Stimulated activated CD8-positive, alpha-beta memory T cell treated with anti-CD3 and anti-CD28 coated beads, Interleukin-2, amount 100 ng/mL, for 48 hours (primary cell): ENCODE data around the gene CDHR2.
"Not testable (repeated sequence)": the region's sequence is repeated elsewhere in the genome, so short reads cannot be mapped to it uniquely, and the experiment has no call there.

ENCODE experiments used
- DNase-seq, 2 donors: peaks; one replicate each; pipeline ENCODE4 v3.0.0-alpha.2; 2020; ENCODE audit warnings: low read depth in 2 of 2

The CDHR2 gene

DNA sequence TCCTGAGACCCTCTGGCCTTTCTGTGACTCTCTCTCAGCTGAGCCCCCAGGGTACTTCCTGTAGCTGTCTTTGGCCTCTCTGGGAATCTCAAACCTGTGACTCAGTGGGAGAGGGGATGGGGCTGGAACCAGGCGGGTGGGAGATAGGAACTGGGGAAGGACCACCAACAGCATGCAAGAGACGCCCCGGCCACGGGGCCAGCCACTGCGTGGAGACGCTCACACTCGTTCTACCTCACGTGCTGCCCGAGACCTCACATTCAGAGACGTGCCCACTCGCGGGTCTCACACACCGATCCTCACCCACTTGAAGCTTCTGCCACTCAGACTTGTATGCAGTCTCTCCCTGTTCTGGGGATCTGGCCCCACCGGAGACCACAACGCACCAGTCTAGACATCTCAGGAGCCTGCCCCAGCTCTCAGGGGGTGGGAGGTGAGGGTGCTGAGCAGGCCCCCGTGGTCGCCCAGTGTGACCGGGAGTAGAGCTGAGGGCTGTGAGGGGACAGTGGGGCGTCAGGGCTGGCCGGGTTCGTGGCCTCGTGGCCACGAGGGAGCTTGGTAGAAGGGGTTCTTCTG, 47.0 kb downstream of the CDHR2 start:
- no peak for DNase-seq

DNA sequence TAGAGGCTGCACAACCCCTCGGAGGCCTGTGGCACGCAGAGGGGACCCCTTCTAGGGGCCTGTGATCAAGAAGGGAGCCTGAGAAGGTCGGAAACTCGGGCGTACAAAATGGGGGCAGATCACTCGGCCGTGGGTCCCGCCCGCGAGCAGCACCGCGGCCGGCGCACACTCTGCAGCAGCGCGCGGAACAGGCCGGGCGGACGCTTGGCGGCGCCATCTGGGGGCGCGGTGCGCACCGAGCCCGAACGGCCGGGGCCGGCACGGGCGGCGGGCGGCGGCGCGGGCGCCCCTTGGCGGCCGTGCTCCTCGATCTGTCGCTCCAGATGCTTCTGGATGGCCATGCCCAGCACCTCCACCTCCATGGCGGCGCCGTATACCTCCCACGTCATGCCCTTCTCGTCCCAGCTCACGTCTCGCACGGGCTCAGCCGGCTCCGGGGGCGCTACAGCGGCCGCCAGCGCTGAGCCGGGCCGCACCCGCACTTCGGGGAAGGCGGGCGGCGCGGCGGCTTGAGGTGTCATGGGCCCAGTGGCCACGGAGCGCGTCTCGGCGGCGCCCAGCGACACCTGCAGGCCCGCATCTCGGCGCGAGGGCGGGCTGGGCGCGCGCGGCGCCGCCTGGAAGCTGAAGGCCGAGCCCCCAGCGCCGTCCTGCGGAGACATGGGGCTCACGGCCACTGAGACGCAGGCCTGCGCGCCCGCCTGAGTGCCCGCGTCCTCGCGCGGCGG, 47.7 kb downstream of the CDHR2 start:
- DNase-seq, result peak; percentile 48 to 53

DNA sequence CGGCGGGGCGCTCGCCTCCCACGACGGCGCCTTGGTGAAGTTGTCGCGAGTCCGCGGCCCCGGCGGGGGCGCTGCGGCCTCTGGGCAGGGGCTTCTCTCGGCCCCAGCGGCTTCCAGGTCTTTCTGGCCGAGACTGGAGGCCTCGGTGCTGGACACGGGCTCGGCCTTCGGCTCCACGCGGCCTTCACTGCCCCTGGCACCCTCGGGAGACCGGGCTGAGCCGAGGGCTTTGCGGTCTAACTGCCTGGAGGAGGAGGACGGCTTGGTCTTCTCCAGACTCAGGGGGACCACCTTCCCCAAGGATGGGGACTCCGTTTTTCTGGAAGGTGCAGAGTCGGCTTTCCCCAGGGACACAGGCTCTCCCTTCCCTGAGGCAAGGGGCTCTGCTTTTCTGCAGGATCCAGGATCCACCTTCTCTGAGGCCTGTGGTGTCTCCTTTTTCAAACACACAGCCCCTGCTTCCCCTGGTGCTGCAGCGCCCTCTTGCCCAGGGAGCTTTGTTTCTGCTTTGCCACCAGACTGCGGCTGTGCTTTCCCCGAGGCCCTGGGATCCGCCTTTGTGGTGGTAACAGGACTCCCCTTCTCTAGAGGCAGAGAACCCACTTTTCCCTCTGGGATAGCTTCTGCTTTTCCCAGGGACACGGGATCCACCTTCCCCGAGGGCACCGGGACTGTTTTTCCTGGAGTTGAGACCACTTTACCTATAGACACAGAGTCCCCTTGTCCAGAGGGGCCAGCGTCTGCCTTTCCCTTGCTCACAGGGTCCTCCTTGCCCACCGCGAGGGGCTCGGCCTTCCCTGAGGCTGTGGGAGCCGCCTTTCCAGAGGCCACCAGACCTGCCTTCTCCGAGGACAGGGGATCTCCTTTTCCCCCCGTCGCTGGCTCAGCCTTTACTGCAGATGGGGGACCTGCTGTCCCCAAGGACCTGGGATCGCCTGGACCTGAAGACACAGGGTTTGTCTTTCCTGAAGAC, 48.6 kb downstream of the CDHR2 start:
- DNase-seq, result no peak

DNA sequence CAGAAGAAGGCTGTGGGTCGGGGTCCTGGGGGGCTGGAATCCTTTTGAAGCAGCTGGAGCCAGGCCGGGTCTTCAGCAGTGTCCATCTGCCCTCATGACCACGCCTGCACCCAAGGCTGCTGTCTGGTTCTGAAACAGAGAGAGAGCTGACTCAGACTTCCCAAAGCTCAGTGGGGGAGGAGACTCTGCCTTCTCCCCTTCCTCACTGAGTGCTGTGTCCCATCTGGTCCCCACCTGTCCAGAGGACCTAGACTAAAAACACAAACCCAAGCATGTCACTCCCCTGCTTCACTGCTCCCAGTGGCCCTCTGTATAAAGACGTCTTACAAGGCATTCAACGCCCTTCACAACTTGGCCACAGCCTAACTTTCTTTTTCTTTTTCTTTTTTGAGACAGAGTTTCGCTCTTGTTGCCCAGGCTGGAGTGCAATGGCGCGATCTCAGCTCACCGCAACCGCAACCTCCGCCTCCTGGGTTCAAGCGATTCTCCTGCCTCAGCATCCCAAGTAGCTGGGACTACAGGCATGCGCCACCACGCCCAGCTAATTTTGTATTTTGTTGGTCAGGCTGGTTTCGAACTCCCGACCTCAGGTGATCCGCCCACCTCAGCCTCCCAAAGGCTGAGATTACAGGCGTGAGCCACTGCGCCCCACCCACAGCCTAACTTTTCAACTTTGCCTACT, 50.7 kb downstream of the CDHR2 start:
- not testable (repeated sequence) for DNase-seq

GRCh38 chr5:176601901-176602482, 52.9 kb downstream of the CDHR2 start:
- DNase-seq, result no peak

DNA sequence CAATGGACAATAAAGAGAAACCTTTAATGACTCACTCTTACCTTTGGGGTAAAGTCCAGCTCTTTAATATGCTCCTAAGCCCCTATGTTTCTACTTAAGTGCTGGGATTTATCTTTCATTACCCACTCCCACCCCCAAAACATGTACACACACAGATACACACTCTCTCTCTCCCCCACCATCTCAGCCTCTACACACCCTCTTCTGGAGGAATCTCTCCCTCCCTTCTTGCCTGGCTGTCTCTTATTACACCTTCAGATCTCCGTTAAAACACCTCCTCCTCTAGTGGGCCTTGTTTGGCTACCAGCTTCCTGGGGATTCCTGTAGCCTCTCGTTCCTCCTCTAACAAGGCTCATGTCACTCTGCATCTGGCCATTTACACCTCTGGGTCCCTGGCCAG, 53.9 kb downstream of the CDHR2 start:
- DNase-seq, result no peak

- no peak for DNase-seq
Observed at GRCh38 chr5:176606032-176606431, 56.9 kb downstream of the CDHR2 start.

DNA sequence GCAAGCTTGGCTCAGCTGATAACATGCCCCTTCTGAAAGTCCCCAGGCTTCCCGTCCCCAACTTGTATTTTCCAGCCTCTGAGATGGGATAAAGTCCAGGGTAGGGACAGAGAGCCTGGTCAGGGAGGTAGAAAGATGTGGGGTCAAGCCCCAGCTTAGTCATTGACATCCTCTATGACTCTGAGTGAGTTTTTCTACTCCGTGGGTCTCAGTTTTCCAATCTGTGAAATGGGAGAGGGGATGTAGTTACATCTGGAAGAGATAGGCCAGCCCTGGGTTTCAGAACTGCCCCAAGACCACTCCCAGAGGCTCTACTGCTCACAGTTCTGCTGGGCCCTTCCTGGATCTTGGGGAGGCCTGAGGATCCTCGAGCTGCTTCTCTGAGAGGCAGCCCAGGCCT, 57.7 kb downstream of the CDHR2 start:
- no peak for DNase-seq

DNA sequence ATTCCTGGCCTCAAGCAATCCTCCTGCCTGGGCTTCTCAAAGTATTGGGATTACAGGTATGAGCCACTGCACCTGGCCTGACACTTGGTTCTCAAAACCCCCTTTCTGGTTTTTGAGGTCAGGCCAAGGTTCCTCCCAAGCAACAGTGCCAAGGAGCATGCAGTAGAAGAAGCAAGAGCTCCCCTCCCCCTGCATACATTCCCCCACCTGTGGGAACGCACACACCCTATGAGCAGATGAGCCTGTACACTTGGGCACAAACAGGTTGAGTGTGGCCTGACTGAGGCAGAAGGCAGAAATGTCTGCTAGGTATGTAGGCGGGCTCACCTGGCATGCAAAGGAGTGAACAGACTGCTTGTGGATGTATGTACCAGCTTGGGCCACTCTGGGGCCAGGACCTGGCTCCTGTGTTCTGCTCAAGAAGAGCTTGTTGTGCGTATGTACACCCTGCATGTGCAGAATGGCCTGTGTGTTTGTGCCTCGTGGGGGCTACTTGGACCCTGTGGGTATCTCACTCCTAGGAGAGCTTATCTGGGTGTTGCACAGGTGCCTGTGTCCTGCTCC, 59.1 kb downstream of the CDHR2 start:
- DNase-seq, result no peak

GRCh38 chr5:176608937-176609723, 60.0 kb downstream of the CDHR2 start:
- no peak for DNase-seq

GRCh38 chr5:176609724-176610434, 60.7 kb downstream of the CDHR2 start, which contains the start of gene GPRIN1:
TSS of gene GPRIN1 (minus strand) at chr5:176610156. CDS start at chr5:176599834, 10,322 bp downstream.
- DNase-seq, result peak; percentile 43 to 65

DNA sequence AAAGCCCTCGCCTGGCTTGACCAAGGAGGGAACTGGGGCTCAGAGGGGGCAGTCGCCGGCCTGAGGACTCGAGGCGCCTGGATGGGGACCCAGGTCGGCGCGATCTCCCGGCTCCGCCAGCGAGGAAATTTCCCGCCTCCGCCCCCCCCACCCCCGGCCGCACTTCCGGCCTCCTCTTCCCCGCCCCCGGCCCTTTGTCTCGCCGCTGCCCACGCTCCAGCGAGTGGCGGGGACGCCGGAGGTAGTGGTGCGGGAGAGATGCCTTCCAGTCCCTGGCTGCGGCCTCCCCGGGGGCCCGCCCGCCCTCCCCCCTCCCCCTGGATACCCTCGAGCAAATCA, 61.3 kb downstream of the CDHR2 start:
- DNase-seq, result no peak

DNA sequence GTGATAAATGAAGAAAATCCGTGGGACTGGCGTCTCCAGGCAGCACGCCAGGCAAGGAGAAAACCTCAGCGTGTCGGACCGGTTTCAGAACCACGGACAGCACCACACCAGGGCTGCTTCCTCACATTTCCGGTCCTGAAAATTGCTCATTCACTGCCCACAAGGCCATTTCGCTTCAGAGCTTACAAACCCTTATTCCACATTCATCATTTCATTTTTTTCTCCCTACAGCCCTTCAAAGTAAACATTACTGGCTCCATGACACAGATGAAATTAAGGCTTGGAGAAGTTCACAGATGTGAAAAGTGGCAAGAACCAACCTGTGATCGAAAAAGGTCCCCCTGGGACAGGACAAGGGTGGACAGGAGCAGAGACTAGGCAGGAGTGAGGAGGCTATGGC, 62.3 kb downstream of the CDHR2 start:
- DNase-seq, result peak in 1 of 2 donors; percentile 49

- no peak for DNase-seq
Observed at GRCh38 chr5:176612008-176612407, 62.9 kb downstream of the CDHR2 start.

GRCh38 chr5:176612855-176613254, 63.7 kb downstream of the CDHR2 start:
- no peak for DNase-seq

GRCh38 chr5:176614805-176615478, 65.8 kb downstream of the CDHR2 start:
- DNase-seq, result no peak

DNA sequence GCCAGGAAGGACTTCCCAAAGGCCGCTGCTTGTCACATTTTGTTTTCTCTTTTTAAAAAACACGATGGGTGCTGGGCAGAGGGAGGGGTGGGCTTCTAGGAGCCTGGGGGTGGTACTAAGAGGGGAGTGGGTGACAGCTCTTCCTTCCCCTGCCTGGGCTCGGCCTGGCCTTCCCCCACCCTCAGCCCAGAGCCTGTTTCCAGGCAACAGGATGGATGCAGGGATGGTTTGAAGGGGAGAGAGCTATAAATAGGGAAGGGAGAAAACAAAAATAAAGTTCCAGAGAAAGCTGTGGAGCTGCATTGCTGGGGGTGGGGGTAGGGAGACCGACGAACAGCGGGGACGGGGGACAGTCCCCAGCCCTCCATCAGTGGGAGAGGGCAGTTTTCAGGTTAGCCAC, 67.4 kb downstream of the CDHR2 start:
- DNase-seq, result no peak

DNA sequence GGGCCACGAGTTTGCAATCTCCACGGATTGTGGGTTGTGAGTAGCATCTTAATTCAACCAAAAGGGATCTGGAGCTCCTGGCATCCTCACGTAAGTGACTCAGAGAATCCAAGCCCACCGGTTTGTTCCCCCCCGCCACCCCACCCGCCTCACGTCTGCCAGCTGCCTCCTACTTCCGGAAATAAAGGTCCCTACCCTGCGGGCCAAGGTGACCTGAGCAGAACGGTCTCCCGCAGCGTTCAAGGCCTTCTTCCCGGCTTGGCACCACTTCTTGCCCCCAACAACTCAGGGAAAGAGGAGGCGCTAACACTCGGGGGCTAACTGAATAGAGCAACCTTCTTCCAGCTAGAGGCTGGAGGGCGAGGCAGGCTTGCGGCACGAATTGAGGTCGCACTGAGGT, 69.6 kb downstream of the CDHR2 start:
- no peak for DNase-seq

GRCh38 chr5:176619203-176619568, 70.0 kb downstream of the CDHR2 start:
- peak; percentile 80 to 85 for DNase-seq
